Peyer's patch (tissue), 4 donors: Measurements from ENCODE around the gene OPN4. TPM values are rescaled to one million over a fixed set of nuclear protein-coding genes. Genes with fewer than 3 reads are reported as not detected.

Experiments used
- DNase-seq, 3 donors: peaks; one replicate each; pipeline ENCODE4 v3.0.0-alpha.2; 2017 to 2019
- H3K27ac ChIP-seq, 4 donors: fragments of 200-600 bp; sonication (generic); one replicate each; pipeline ENCODE4 v1.5.1; 2016 to 2019
- H3K27me3 ChIP-seq, 2 donors: fragments of 200-600 bp; sonication (generic); one replicate each; pipeline ENCODE4 v1.5.1; 2019
- H3K36me3 ChIP-seq, 3 donors: fragments of 200-600 bp; sonication (generic); one replicate each; pipeline ENCODE4 v1.5.1; 2016 to 2019
- H3K4me1 ChIP-seq, 4 donors: fragments of 200-600 bp; sonication (generic); one replicate each; pipeline ENCODE4 v1.5.1; 2016 to 2019
- H3K4me3 ChIP-seq, 4 donors: fragments of 200-600 bp; sonication (generic); 1 replicate in 3 of 4; 2 replicates in 1 of 4; pipeline ENCODE4 v1.5.1; 2016 to 2019; ENCODE audit warnings: mild to moderate bottlenecking in 1 of 4
- H3K9me3 ChIP-seq, 4 donors: fragments of 200-600 bp; sonication (generic); one replicate each; pipeline ENCODE4 v1.5.1; 2016 to 2019; ENCODE audit warnings: mild to moderate bottlenecking in 1 of 4
- CTCF ChIP-seq, 6 experiments: fragments of 450-650 bp in 4 of 6; fragments of 200-600 bp in 2 of 6; sonication (generic) in 1 of 6; IDR thresholded peaks; one replicate each; pipeline ENCODE4 v1.5.1; 2017 to 2019; ENCODE audit warnings: antibody characterized with exemption in 6 of 6, mild to moderate bottlenecking in 3 of 6, moderate library complexity in 1 of 6
- POLR2A ChIP-seq, 2 donors: fragments of 450-650 bp; IDR thresholded peaks; one replicate each; pipeline ENCODE4 v1.5.1; 2017; ENCODE audit warnings: antibody characterized with exemption in 2 of 2, mild to moderate bottlenecking in 2 of 2, moderate library complexity in 2 of 2
- total RNA-seq, 4 donors: library from RNA; depleted of rRNA; stranded (reverse); fragments of >200 nt; gene quantifications; one replicate each; pipeline ENCODE4 v1.1.0, GENCODE V29; 2016

OPN4 gene
- total RNA-seq, 4 donors from 2014 or later, result not detected

GRCh38 chr10:86651631-86652331 lies 2.6 kb upstream of the OPN4 start:
- TF ChIP-seq CTCF (IDR thresholded peaks at IDR 0.05) (no peak), POLR2A (IDR thresholded peaks at IDR 0.05) (no peak)
- no peaks in the 10 kb centered on the region for H3K27me3 ChIP-seq
- peak in 2 of 3 donors; percentile 31 to 34 for DNase-seq
- H3K4me3 ChIP-seq, result no peak overlapping the region
- H3K36me3 ChIP-seq, result no peaks in the 10 kb centered on the region
- H3K4me1 ChIP-seq, result peaks cover 0 to 10% (median 0%) of the 10 kb centered on the region in 4 donors
- H3K27ac ChIP-seq, result no peak overlapping the region
- no peaks in the 10 kb centered on the region for H3K9me3 ChIP-seq

GRCh38 chr10:86652361-86653202 lies 1.8 kb upstream of the OPN4 start:
- DNase-seq, result peak in 2 of 3 donors; percentile 22 to 34
- H3K27ac ChIP-seq, result no peak overlapping the region
- H3K4me1 ChIP-seq, result peaks cover 0 to 10% (median 0%) of the 10 kb centered on the region in 4 donors
- H3K36me3 ChIP-seq, result no peaks in the 10 kb centered on the region
- TF ChIP-seq POLR2A (IDR thresholded peaks at IDR 0.05) (no peak), CTCF (IDR thresholded peaks at IDR 0.05) (no peak)
- H3K4me3 ChIP-seq, result no peak overlapping the region
- H3K9me3 ChIP-seq, result no peaks in the 10 kb centered on the region
- no peaks in the 10 kb centered on the region for H3K27me3 ChIP-seq

DNA sequence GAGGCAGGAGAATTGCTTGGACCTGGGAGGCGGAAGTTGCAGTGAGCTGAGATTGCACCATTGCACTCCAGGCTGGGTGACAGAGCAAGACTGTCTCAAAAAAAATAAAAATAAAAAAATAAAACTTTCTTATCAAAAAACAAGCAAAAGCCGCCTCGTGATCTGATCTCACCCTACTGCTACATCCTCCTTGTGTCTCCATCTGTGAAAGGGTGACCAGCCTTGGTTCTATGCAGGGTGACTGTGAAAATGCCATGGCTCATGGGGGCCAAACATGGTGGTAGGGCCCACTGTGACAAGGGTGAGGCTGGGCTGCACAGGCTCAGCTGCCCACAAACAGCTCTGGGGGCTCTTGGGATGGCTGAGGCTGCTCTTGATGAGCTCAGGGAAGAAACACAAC lies 968 bp upstream of the OPN4 start:
- Histone ChIP-seq H3K4me1 (peaks cover 0 to 10% (median 0%) of the 10 kb centered on the region in 4 donors), H3K27me3 (no peaks in the 10 kb centered on the region), H3K27ac (no peak overlapping the region), H3K4me3 (no peak overlapping the region), H3K36me3 (no peaks in the 10 kb centered on the region), H3K9me3 (no peaks in the 10 kb centered on the region)
- TF ChIP-seq CTCF (IDR thresholded peaks at IDR 0.05), result no peak
- TF ChIP-seq POLR2A (IDR thresholded peaks at IDR 0.05), result no peak
- peak in 1 of 3 donors; percentile 31 for DNase-seq

GRCh38 chr10:86653987-86654386 lies 360 bp upstream of the OPN4 start:
- no peaks in the 10 kb centered on the region for H3K36me3 ChIP-seq
- no peak for DNase-seq
- no peaks in the 10 kb centered on the region for H3K27me3 ChIP-seq
- H3K27ac ChIP-seq, result no peak overlapping the region
- no peak overlapping the region for H3K4me3 ChIP-seq
- H3K9me3 ChIP-seq, result no peaks in the 10 kb centered on the region
- TF ChIP-seq CTCF (IDR thresholded peaks at IDR 0.05) (no peak), POLR2A (IDR thresholded peaks at IDR 0.05) (no peak)
- peaks cover 0 to 9% (median 0%) of the 10 kb centered on the region in 4 donors for H3K4me1 ChIP-seq

- Histone ChIP-seq H3K36me3 (no peaks in the 10 kb centered on the region), H3K27ac (no peak overlapping the region), H3K4me1 (no peaks in the 10 kb centered on the region), H3K4me3 (no peak overlapping the region), H3K9me3 (no peaks in the 10 kb centered on the region), H3K27me3 (no peaks in the 10 kb centered on the region)
- DNase-seq, result peak in 2 of 3 donors; percentile 31 to 34
- no peak for TF ChIP-seq CTCF (IDR thresholded peaks at IDR 0.05)
- no peak for TF ChIP-seq POLR2A (IDR thresholded peaks at IDR 0.05)
Measured at GRCh38 chr10:86655173-86655540, 810 bp downstream of the OPN4 start.
